Measurements from ENCODE around the gene CACNG1. TPM values are rescaled to one million over a fixed set of nuclear protein-coding genes. Genes with fewer than 3 reads are reported as not detected.

Gene CACNG1
- polyA plus RNA-seq, 2 donors: not detected

DNA sequence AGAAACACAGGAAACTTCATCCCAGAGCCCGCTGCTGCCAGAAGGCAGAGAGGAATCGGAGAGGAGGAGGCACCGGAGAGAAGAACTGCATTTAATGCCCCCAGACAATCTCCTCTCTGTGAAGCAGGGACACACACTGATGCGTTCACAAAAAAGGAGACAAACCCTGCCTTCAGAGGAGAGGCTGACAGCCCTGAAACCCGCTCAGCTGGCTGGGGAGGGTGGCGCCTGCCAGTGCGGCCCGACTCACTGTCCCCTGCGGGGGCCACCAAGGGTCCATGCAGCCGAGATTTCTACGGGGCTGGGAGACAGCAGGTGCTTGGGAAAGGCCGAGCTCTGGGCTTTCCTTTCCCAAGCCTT is 21.9 kb upstream of the CACNG1 start:
- Histone ChIP-seq H3K4me1 (ENCODE audit: control insufficient read depth in 2 of 2, insufficient read depth in 2 of 2, low read length in 1 of 2) (peaks cover 0 to 4% of the 10 kb centered on the region in 2 donors), H3K9me3 (ENCODE audit: control insufficient read depth in 2 of 2, insufficient read depth in 1 of 2, low read depth in 1 of 2, low read length in 1 of 2) (no peaks in the 10 kb centered on the region), H3K4me3 (ENCODE audit: low read depth in 1 of 2, low read length in 2 of 2) (no peak overlapping the region), H3K27ac (ENCODE audit: low read depth in 2 of 2, low read length in 1 of 2) (no peak overlapping the region), H3K36me3 (ENCODE audit: control insufficient read depth in 2 of 2, insufficient read depth in 2 of 2, low read length in 1 of 2) (no peaks in the 10 kb centered on the region), H3K27me3 (ENCODE audit: control insufficient read depth in 1 of 2, insufficient read depth in 2 of 2, low read length in 2 of 2) (no peaks in the 10 kb centered on the region)
- 91 to 92% methylated on average over 12 of the region's 12 CpGs for WGBS, 2 donors

DNA sequence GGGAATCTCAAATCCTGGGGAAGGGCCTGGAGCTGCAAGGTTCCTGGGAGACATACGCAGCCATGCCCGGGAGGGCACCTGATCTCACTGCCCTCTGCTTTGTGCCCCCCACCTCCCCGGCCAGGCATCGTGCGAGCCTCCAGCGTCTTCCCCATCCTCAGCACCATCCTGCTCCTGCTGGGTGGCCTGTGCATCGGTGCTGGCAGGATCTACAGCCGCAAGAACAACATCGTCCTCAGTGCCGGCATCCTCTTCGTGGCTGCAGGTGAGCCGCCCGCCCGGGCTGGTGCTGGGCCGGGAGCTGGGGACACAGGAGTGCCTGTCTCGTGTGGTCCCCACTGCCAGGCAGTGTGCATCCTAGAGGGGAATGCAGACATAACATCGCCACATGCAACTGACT is 19.6 kb upstream of the CACNG1 start:
- H3K4me1 ChIP-seq (ENCODE audit: control insufficient read depth in 2 of 2, insufficient read depth in 2 of 2, low read length in 1 of 2): peaks cover 0 to 4% of the 10 kb centered on the region in 2 donors
- H3K36me3 ChIP-seq (ENCODE audit: control insufficient read depth in 2 of 2, insufficient read depth in 2 of 2, low read length in 1 of 2): no peaks in the 10 kb centered on the region
- 72 to 81% methylated on average over 17 of the region's 17 CpGs for WGBS, 2 donors
- no peak overlapping the region for H3K27ac ChIP-seq (ENCODE audit: low read depth in 2 of 2, low read length in 1 of 2)
- no peaks in the 10 kb centered on the region for H3K9me3 ChIP-seq (ENCODE audit: control insufficient read depth in 2 of 2, insufficient read depth in 1 of 2, low read depth in 1 of 2, low read length in 1 of 2)
- no peaks in the 10 kb centered on the region for H3K27me3 ChIP-seq (ENCODE audit: control insufficient read depth in 1 of 2, insufficient read depth in 2 of 2, low read length in 2 of 2)
- H3K4me3 ChIP-seq (ENCODE audit: low read depth in 1 of 2, low read length in 2 of 2): no peak overlapping the region

DNA sequence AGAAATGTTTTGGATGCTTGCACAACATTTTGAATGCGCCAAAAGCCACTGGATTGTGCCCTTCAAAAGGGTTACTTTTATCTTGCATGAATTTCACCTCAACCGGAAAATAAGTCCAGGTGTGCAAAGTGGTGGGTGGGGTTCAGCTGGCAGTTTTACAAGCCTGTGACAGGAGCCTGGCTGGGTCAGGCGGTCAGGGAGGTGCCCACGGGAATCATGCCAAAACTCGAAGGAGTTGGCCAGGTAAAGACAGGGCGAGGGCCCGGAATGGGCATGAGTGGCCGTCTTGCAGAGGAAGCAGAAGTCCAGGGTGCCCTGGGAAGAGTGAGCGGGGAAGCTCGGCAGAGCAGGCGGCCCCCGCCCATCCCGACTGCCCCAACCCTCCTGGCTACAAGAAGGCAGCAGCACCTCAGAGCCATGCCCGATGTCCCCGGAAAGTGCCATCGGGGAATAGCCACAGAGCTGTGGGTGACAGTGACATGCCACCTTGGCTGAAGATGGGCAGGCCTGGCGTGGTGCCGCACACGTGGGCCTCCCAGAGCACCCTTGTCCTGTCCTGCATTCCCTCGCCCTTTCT is 19.1 kb upstream of the CACNG1 start:
- 73 to 80% methylated on average over 20 of the region's 20 CpGs for WGBS, 2 donors

DNA sequence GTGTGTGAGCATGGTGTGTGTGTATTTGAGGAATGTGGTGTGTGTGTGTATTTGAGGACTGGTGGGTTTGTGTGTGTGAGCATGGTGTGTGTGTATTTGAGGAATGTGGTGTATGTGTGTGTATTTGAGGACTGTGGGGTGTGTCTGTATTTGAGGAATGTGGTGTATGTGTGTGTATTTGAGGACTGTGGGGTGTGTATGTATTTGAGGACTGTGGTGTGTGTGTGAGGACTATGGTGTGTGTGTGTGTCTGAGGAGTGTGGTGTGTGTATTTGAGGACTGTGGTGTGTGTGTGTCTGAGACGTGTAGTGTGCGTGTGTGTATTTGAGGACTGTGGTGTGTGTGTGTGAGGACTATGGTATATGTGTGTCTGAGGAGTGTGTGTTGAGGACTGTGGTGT is 18.0 kb upstream of the CACNG1 start:
- H3K27me3 ChIP-seq (ENCODE audit: control insufficient read depth in 1 of 2, insufficient read depth in 2 of 2, low read length in 2 of 2): no peaks in the 10 kb centered on the region
- no peak overlapping the region for H3K27ac ChIP-seq (ENCODE audit: low read depth in 2 of 2, low read length in 1 of 2)
- H3K4me1 ChIP-seq (ENCODE audit: control insufficient read depth in 2 of 2, insufficient read depth in 2 of 2, low read length in 1 of 2): peaks cover 0 to 4% of the 10 kb centered on the region in 2 donors
- 83 to 94% methylated on average over 2 of the region's 2 CpGs for WGBS, 2 donors
- no peaks in the 10 kb centered on the region for H3K36me3 ChIP-seq (ENCODE audit: control insufficient read depth in 2 of 2, insufficient read depth in 2 of 2, low read length in 1 of 2)
- H3K9me3 ChIP-seq (ENCODE audit: control insufficient read depth in 2 of 2, insufficient read depth in 1 of 2, low read depth in 1 of 2, low read length in 1 of 2): no peaks in the 10 kb centered on the region
- no peak overlapping the region for H3K4me3 ChIP-seq (ENCODE audit: low read depth in 1 of 2, low read length in 2 of 2)

More for the DNA sequence above, 19.1 kb upstream of the CACNG1 start:
- Histone ChIP-seq H3K4me3 (ENCODE audit: low read depth in 1 of 2, low read length in 2 of 2) (no peak overlapping the region), H3K4me1 (ENCODE audit: control insufficient read depth in 2 of 2, insufficient read depth in 2 of 2, low read length in 1 of 2) (peaks cover 0 to 4% of the 10 kb centered on the region in 2 donors), H3K9me3 (ENCODE audit: control insufficient read depth in 2 of 2, insufficient read depth in 1 of 2, low read depth in 1 of 2, low read length in 1 of 2) (no peaks in the 10 kb centered on the region), H3K36me3 (ENCODE audit: control insufficient read depth in 2 of 2, insufficient read depth in 2 of 2, low read length in 1 of 2) (no peaks in the 10 kb centered on the region), H3K27me3 (ENCODE audit: control insufficient read depth in 1 of 2, insufficient read depth in 2 of 2, low read length in 2 of 2) (no peaks in the 10 kb centered on the region), H3K27ac (ENCODE audit: low read depth in 2 of 2, low read length in 1 of 2) (no peak overlapping the region)

DNA sequence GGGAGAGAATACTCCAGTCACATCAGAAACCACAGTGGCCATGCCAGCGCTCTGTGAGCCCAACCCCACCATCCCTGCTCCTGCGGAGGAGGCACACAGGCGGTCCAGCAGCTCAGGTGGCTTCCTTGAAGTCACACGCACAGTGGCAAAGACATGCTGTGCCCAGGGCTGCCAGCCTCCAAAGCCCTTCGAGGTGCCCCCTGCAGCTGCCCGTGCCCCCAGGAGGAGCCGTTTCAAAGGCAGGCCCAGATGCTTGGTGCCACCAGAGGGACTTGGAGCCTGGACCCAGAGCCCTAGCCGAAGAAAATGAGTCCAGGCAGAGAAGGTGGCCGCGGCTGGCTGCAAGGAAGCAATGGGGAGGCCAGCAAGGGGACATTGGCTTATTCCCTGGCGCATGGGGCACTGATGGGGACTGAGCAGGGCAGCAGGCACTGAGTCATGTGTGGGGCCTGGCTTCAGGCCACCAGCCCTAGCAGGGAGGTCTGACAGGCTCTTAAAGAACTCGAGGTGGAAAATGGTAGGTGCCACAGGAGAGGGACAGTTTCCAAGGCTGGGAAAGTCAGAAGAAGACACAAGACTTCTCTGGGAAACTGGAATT is 17.2 kb upstream of the CACNG1 start:
- no peaks in the 10 kb centered on the region for H3K27me3 ChIP-seq (ENCODE audit: control insufficient read depth in 1 of 2, insufficient read depth in 2 of 2, low read length in 2 of 2)
- no peak overlapping the region for H3K4me3 ChIP-seq (ENCODE audit: low read depth in 1 of 2, low read length in 2 of 2)
- no peaks in the 10 kb centered on the region for H3K36me3 ChIP-seq (ENCODE audit: control insufficient read depth in 2 of 2, insufficient read depth in 2 of 2, low read length in 1 of 2)
- no peaks in the 10 kb centered on the region for H3K9me3 ChIP-seq (ENCODE audit: control insufficient read depth in 2 of 2, insufficient read depth in 1 of 2, low read depth in 1 of 2, low read length in 1 of 2)
- WGBS, 2 donors: 82 to 83% methylated on average over 12 of the region's 12 CpGs
- H3K27ac ChIP-seq (ENCODE audit: low read depth in 2 of 2, low read length in 1 of 2): no peak overlapping the region
- peaks cover 0 to 4% of the 10 kb centered on the region in 2 donors for H3K4me1 ChIP-seq (ENCODE audit: control insufficient read depth in 2 of 2, insufficient read depth in 2 of 2, low read length in 1 of 2)

DNA sequence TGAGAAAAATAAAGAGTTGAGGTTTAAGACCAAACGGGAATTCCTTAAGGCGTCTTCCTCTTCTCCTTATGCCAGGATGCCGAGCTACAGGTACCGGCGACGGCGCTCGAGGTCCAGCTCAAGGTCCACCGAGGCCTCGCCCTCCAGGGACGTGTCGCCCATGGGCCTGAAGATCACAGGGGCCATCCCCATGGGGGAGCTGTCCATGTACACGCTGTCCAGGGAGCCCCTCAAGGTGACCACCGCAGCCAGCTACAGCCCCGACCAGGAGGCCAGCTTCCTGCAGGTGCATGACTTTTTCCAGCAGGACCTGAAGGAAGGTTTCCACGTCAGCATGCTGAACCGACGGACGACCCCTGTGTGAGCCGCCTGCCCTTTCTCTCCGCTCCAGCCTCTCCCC is 13.7 kb upstream of the CACNG1 start:
- WGBS, 2 donors: 88 to 89% methylated on average over 21 of the region's 21 CpGs
- Histone ChIP-seq H3K4me3 (ENCODE audit: low read depth in 1 of 2, low read length in 2 of 2) (no peak overlapping the region), H3K9me3 (ENCODE audit: control insufficient read depth in 2 of 2, insufficient read depth in 1 of 2, low read depth in 1 of 2, low read length in 1 of 2) (no peaks in the 10 kb centered on the region), H3K4me1 (ENCODE audit: control insufficient read depth in 2 of 2, insufficient read depth in 2 of 2, low read length in 1 of 2) (no peaks in the 10 kb centered on the region), H3K27me3 (ENCODE audit: control insufficient read depth in 1 of 2, insufficient read depth in 2 of 2, low read length in 2 of 2) (no peaks in the 10 kb centered on the region), H3K27ac (ENCODE audit: low read depth in 2 of 2, low read length in 1 of 2) (no peak overlapping the region), H3K36me3 (ENCODE audit: control insufficient read depth in 2 of 2, insufficient read depth in 2 of 2, low read length in 1 of 2) (no peaks in the 10 kb centered on the region)

DNA sequence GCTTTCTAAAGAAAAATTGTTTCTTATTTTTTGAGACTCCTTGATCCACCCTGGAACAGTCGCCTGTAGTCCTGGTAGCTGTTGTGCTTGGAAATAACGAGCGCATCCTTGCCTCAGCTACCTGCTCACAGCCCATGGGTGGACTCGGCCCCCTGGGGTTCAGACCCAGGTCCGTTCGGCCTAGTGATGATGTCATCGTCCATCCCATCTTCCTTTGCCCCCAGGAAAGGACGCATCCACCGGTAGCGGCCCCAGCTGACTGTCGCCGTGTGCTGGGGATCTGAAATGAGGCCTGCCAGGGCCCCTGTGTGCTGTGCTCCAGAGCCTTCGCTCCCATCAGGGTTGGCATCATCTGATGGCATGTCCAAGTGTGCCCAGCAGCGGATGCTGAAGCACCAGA is 12.0 kb upstream of the CACNG1 start:
- Histone ChIP-seq H3K4me3 (ENCODE audit: low read depth in 1 of 2, low read length in 2 of 2) (no peak overlapping the region), H3K27me3 (ENCODE audit: control insufficient read depth in 1 of 2, insufficient read depth in 2 of 2, low read length in 2 of 2) (no peaks in the 10 kb centered on the region), H3K9me3 (ENCODE audit: control insufficient read depth in 2 of 2, insufficient read depth in 1 of 2, low read depth in 1 of 2, low read length in 1 of 2) (no peaks in the 10 kb centered on the region), H3K4me1 (ENCODE audit: control insufficient read depth in 2 of 2, insufficient read depth in 2 of 2, low read length in 1 of 2) (no peaks in the 10 kb centered on the region), H3K27ac (ENCODE audit: low read depth in 2 of 2, low read length in 1 of 2) (no peak overlapping the region), H3K36me3 (ENCODE audit: control insufficient read depth in 2 of 2, insufficient read depth in 2 of 2, low read length in 1 of 2) (no peaks in the 10 kb centered on the region)
- 90 to 93% methylated on average over 14 of the region's 14 CpGs for WGBS, 2 donors

DNA sequence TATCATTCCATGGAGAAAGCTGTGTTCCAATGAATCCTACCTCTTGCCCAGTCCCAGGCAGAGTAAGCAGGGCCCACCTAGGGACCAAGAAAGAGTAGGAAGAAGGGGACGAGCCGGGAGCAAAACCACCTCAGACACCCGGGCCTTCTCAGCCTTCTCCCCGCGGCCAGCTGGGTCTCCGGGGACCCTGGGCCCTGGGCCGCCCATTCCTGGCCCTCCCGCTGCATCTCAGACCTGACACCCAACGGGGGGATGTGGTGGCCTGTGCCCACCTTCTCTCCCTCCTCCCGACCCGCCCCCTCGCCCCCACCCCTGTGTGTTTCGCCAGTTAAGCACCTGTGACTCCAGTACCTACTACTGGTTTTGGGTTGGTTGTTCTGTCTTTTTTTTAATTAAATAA is 11.4 kb upstream of the CACNG1 start:
- Histone ChIP-seq H3K4me1 (ENCODE audit: control insufficient read depth in 2 of 2, insufficient read depth in 2 of 2, low read length in 1 of 2) (no peaks in the 10 kb centered on the region), H3K4me3 (ENCODE audit: low read depth in 1 of 2, low read length in 2 of 2) (no peak overlapping the region), H3K36me3 (ENCODE audit: control insufficient read depth in 2 of 2, insufficient read depth in 2 of 2, low read length in 1 of 2) (no peaks in the 10 kb centered on the region), H3K27me3 (ENCODE audit: control insufficient read depth in 1 of 2, insufficient read depth in 2 of 2, low read length in 2 of 2) (no peaks in the 10 kb centered on the region), H3K9me3 (ENCODE audit: control insufficient read depth in 2 of 2, insufficient read depth in 1 of 2, low read depth in 1 of 2, low read length in 1 of 2) (no peaks in the 10 kb centered on the region), H3K27ac (ENCODE audit: low read depth in 2 of 2, low read length in 1 of 2) (no peak overlapping the region)
- WGBS, 2 donors: 91 to 92% methylated on average over 13 of the region's 13 CpGs

DNA sequence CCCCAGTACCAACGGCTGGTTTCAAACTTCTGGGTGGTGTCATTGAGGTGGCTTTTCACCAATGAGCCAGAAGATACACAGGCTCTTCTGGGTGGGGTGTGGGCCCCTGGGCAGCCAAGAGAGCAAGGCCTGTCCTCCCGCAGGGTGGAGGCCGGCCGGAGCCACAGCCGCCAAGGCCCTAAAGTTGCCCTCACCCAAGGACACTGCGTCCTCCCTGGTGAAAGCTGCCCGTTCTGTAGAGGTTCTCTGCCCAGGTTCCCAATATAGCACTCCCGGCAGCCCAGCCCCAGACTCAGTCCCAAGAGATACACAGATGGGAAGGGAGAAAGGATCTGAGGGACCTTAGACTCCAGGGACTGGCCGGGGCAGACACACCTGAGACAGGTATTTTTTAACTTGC is 10.7 kb upstream of the CACNG1 start:
- Histone ChIP-seq H3K4me3 (ENCODE audit: low read depth in 1 of 2, low read length in 2 of 2) (no peak overlapping the region), H3K4me1 (ENCODE audit: control insufficient read depth in 2 of 2, insufficient read depth in 2 of 2, low read length in 1 of 2) (no peaks in the 10 kb centered on the region), H3K27ac (ENCODE audit: low read depth in 2 of 2, low read length in 1 of 2) (no peak overlapping the region), H3K27me3 (ENCODE audit: control insufficient read depth in 1 of 2, insufficient read depth in 2 of 2, low read length in 2 of 2) (no peaks in the 10 kb centered on the region), H3K36me3 (ENCODE audit: control insufficient read depth in 2 of 2, insufficient read depth in 2 of 2, low read length in 1 of 2) (no peaks in the 10 kb centered on the region), H3K9me3 (ENCODE audit: control insufficient read depth in 2 of 2, insufficient read depth in 1 of 2, low read depth in 1 of 2, low read length in 1 of 2) (no peaks in the 10 kb centered on the region)
- WGBS, 2 donors: 92 to 95% methylated on average over 9 of the region's 9 CpGs

Data from esophagus (tissue), 2 donors.